ENCODE data around the gene DTX2. TPM values are rescaled to one million over a fixed set of nuclear protein-coding genes. Genes with fewer than 3 reads are reported as not detected.
"Not testable (repeated sequence)": the region's sequence is repeated elsewhere in the genome, so short reads cannot be mapped to it uniquely, and the experiment has no call there.

DTX2 gene
- total and polyA plus RNA-seq, 7 donors: 11.1 to 71.9 (median 23.4) TPM

- Histone ChIP-seq H3K36me3 (peaks cover 0 to 10% (median 5%) of the 10 kb centered on the region in 4 donors), H3K4me3 (no peak within 1 kb of the TSS), H3K27me3 (no peaks in the 10 kb centered on the region), H3K4me1 (peaks cover 0 to 7% (median 3%) of the 10 kb centered on the region in 4 donors), H3K27ac (no peak within 1 kb of the TSS), H3K9me3 (no peaks in the 10 kb centered on the region)
- DNase-seq: peak; percentile 63
- WGBS, 2 donors: 58 to 59% methylated on average over 20 of the region's 20 CpGs
- intact Hi-C loops (cut with DNase I): loop anchor here (10.0 kb wide), 1 partner anchor 485 kb away; no protein-coding TSS in a partner anchor
- no peak for TF ChIP-seq POLR2A (IDR thresholded peaks at IDR 0.05)
Measured at GRCh38 chr7:76509931-76510877, 48.7 kb downstream of the DTX2 start, which contains the start of gene UPK3B. Gene UPK3B, plus strand, starts transcription at chr7:76510552. Its CDS starts 101 bp downstream, at chr7:76510653.

- H3K4me3 ChIP-seq; H3K36me3 ChIP-seq; H3K9me3 ChIP-seq; H3K27ac ChIP-seq; intact Hi-C loops (cut with DNase I); DNase-seq; H3K27me3 ChIP-seq: not testable (repeated sequence)
- 36 to 80% methylated on average over 17 to 18 of the region's 24 CpGs for WGBS, 2 donors
- peaks cover 0 to 15% (median 3%) of the 10 kb centered on the region in 4 donors for H3K4me1 ChIP-seq
Measured at GRCh38 chr7:76511200-76511910, 49.8 kb downstream of the DTX2 start.

- DNase-seq; H3K9me3 ChIP-seq; H3K36me3 ChIP-seq; intact Hi-C loops (cut with DNase I); H3K27me3 ChIP-seq; H3K4me3 ChIP-seq: not testable (repeated sequence)
- Histone ChIP-seq H3K27ac (peak overlapping the region in 1 of 4 donors; percentile 17), H3K4me1 (peaks cover 0 to 15% (median 3%) of the 10 kb centered on the region in 4 donors)
- WGBS, 2 donors: 21 to 80% methylated on average over 19 of the region's 31 CpGs
Measured at GRCh38 chr7:76511911-76512885, 50.7 kb downstream of the DTX2 start.

- no peak overlapping the region for H3K4me3 ChIP-seq
- intact Hi-C loops (cut with DNase I): no loop called here
- no peaks in the 10 kb centered on the region for H3K27me3 ChIP-seq
- H3K36me3 ChIP-seq: no peaks in the 10 kb centered on the region
- TF ChIP-seq EP300 (IDR thresholded peaks at IDR 0.05) (no peak), CTCF (IDR thresholded peaks at IDR 0.05) (peak in 2 of 4 experiments; percentile 10 to 26)
- WGBS, 2 donors: 45 to 67% methylated on average over 21 of the region's 21 CpGs
- peaks cover 0 to 15% (median 3%) of the 10 kb centered on the region in 4 donors for H3K4me1 ChIP-seq
- no peaks in the 10 kb centered on the region for H3K9me3 ChIP-seq
- peak; percentile 62 for DNase-seq
- H3K27ac ChIP-seq: peak overlapping the region in 1 of 4 donors; percentile 17
Measured at GRCh38 chr7:76512941-76513816, 51.7 kb downstream of the DTX2 start.

GRCh38 chr7:76513817-76514799, 52.6 kb downstream of the DTX2 start:
- Histone ChIP-seq H3K27ac (no peak overlapping the region), H3K4me1 (peaks cover 0 to 15% (median 3%) of the 10 kb centered on the region in 4 donors)
- peak; percentile 57 for DNase-seq

More at GRCh38 chr7:76513817-76514799, 52.6 kb downstream of the DTX2 start:
- Histone ChIP-seq H3K9me3 (no peaks in the 10 kb centered on the region), H3K4me3 (no peak overlapping the region), H3K27me3 (no peaks in the 10 kb centered on the region), H3K36me3 (no peaks in the 10 kb centered on the region)
- intact Hi-C loops (cut with DNase I): no loop called here
- TF ChIP-seq POLR2A (IDR thresholded peaks at IDR 0.05) (no peak), CTCF (IDR thresholded peaks at IDR 0.05) (no peak), POLR2AphosphoS5 (IDR thresholded peaks at IDR 0.05) (no peak), EP300 (IDR thresholded peaks at IDR 0.05) (no peak)
- WGBS, 2 donors: 89% methylated on average over 29 of the region's 29 CpGs

All from sigmoid colon (tissue), 7 donors.